ENCODE data around the gene RGSL1. TPM values are rescaled to one million over a fixed set of nuclear protein-coding genes. Genes with fewer than 3 reads are reported as not detected.

RGSL1 gene
- total and polyA plus RNA-seq, 2 donors (not counting 1 experiment from before 2014, with no cell fraction given) = not detected

DNA sequence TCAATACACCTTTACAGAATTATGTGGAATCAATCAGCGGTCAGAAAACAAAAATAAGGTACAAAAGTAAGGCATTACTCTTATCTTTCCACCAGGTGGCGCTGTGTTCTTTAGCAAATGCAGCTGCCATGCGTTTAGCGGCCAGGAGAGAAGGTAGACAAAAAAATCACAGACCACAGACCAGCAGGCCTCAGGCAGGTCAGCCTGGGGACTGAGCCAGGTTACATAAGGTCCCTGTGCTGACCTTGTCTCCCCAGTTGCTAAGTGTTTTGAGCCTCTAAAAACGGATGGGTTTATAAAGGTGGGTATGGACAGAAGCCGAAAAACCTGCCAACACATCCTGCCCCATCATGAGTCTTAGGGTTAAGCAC lies 151.5 kb downstream of the RGSL1 start:
- Histone ChIP-seq H4K20me1 (ENCODE audit: control insufficient read depth, extremely low read depth, insufficient read depth, low read length) (no peaks in the 10 kb centered on the region), H2AFZ (ENCODE audit: low read length) (no peak overlapping the region), H3K9me3 (ENCODE audit: control insufficient read depth, insufficient read depth, low read depth, low read length) (no peaks in the 10 kb centered on the region), H3K27me3 (ENCODE audit: control insufficient read depth, insufficient read depth, low read length) (peaks cover 20% of the 10 kb centered on the region), H3K4me2 (ENCODE audit: extremely low read depth, insufficient read depth, low read length) (no peak overlapping the region), H3K4me1 (ENCODE audit: control insufficient read depth, extremely low read depth, insufficient read depth, low read length) (peaks cover 6% of the 10 kb centered on the region), H3K27ac (ENCODE audit: insufficient read depth, low read length) (no peak overlapping the region), H3K36me3 (ENCODE audit: control insufficient read depth, insufficient read depth, low read length) (no peaks in the 10 kb centered on the region), H3K4me3 (replicated peaks in 1 of 4; ENCODE audit: control extremely low read depth in 1 of 4, insufficient read depth in 1 of 4, low read depth in 3 of 4, low read length in 4 of 4) (no peak overlapping the region), H3K79me2 (ENCODE audit: control insufficient read depth, insufficient read depth, low read length) (no peaks in the 10 kb centered on the region), H3K9ac (ENCODE audit: insufficient read depth, low read length) (no peak overlapping the region)
- TF ChIP-seq, protein P1, sequence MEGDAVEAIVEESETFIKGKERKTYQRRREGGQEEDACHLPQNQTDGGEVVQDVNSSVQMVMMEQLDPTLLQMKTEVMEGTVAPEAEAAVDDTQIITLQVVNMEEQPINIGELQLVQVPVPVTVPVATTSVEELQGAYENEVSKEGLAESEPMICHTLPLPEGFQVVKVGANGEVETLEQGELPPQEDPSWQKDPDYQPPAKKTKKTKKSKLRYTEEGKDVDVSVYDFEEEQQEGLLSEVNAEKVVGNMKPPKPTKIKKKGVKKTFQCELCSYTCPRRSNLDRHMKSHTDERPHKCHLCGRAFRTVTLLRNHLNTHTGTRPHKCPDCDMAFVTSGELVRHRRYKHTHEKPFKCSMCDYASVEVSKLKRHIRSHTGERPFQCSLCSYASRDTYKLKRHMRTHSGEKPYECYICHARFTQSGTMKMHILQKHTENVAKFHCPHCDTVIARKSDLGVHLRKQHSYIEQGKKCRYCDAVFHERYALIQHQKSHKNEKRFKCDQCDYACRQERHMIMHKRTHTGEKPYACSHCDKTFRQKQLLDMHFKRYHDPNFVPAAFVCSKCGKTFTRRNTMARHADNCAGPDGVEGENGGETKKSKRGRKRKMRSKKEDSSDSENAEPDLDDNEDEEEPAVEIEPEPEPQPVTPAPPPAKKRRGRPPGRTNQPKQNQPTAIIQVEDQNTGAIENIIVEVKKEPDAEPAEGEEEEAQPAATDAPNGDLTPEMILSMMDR (conservative IDR thresholded peaks at IDR 0.05 in 1 of 2, IDR thresholded peaks at IDR 0.05 in 1 of 2; ENCODE audit: low read depth in 1 of 2, low read length in 2 of 2) = peak; percentile 60 to 72
- TF ChIP-seq EZH2 (IDR thresholded peaks at IDR 0.05; ENCODE audit: low read length, missing control alignments) = no peak
- peak; percentile 66 to 84 for DNase-seq (ENCODE audit: low read depth in 2 of 2)

DNA sequence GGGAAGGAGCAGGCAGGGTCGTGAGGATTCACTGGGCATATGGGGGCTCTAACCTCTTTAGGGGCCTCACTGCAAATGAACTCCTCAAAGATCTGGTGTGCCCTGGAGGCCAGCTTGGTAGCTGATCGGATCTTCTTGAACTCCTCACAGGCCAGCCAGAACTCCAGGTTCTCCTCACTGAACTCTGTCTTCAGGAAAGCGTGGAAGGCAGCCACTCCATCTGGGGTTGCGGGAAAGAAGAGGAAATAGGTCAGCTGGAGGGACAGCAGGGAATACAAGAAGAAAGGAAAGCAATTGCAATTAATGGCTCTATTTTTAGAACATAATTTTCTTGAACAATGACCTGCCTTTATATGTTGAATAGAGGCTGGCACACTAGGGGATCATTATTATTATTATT lies 152.0 kb downstream of the RGSL1 start:
- Histone ChIP-seq H3K27me3 (ENCODE audit: control insufficient read depth, insufficient read depth, low read length) (peaks cover 17% of the 10 kb centered on the region), H3K9me3 (ENCODE audit: control insufficient read depth, insufficient read depth, low read depth, low read length) (no peaks in the 10 kb centered on the region), H3K36me3 (ENCODE audit: control insufficient read depth, insufficient read depth, low read length) (no peaks in the 10 kb centered on the region), H3K4me1 (ENCODE audit: control insufficient read depth, extremely low read depth, insufficient read depth, low read length) (peaks cover 6% of the 10 kb centered on the region), H3K79me2 (ENCODE audit: control insufficient read depth, insufficient read depth, low read length) (no peaks in the 10 kb centered on the region), H3K27ac (ENCODE audit: insufficient read depth, low read length) (no peak overlapping the region), H2AFZ (ENCODE audit: low read length) (no peak overlapping the region), H3K9ac (ENCODE audit: insufficient read depth, low read length) (no peak overlapping the region), H3K4me2 (ENCODE audit: extremely low read depth, insufficient read depth, low read length) (no peak overlapping the region), H3K4me3 (replicated peaks in 1 of 4; ENCODE audit: control extremely low read depth in 1 of 4, insufficient read depth in 1 of 4, low read depth in 3 of 4, low read length in 4 of 4) (no peak overlapping the region), H4K20me1 (ENCODE audit: control insufficient read depth, extremely low read depth, insufficient read depth, low read length) (no peaks in the 10 kb centered on the region)
- DNase-seq (ENCODE audit: low read depth in 2 of 2) = no peak
- TF ChIP-seq, protein P1 (conservative IDR thresholded peaks at IDR 0.05 in 1 of 2, IDR thresholded peaks at IDR 0.05 in 1 of 2; ENCODE audit: low read depth in 1 of 2, low read length in 2 of 2) = no peak
- TF ChIP-seq EZH2 (IDR thresholded peaks at IDR 0.05; ENCODE audit: low read length, missing control alignments) = no peak

DNA sequence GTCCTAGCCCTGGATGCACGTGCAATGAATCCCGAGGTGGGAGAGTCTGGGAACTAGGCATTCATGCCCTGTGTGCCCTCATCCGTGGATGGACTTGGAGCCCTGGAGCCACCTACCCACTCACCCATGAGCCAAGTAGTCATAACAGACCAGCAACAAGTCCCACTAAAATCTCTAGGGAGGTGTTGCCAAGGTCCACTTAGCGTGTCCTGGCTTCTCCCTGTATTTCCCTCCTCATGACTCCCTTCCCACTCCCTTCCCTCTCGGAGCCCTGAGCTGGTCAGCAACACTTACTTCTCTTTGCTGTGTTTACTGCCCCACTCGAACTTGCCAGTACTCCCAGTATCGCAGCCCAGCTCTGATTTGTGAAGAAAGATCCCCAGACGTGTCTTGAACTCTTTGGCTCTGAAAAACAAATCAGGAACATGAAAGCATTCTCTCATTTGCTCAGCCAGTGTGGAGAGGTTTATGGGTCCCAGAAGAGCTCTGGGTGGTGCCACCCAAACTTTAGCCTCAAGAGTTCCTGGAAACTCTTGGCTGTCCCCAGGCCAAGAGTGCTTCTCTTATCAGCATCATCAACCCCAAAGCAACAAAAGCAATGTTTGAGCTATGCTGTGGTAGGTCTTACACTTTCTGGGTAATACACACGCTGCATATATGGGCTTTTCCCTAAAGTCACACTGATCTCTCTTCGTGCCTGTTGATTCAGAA lies 153.1 kb downstream of the RGSL1 start:
- H3K4me1 ChIP-seq (ENCODE audit: control insufficient read depth, extremely low read depth, insufficient read depth, low read length) = peaks cover 6% of the 10 kb centered on the region
- no peak overlapping the region for H3K9ac ChIP-seq (ENCODE audit: insufficient read depth, low read length)
- no peaks in the 10 kb centered on the region for H3K36me3 ChIP-seq (ENCODE audit: control insufficient read depth, insufficient read depth, low read length)
- H3K4me3 ChIP-seq (replicated peaks in 1 of 4; ENCODE audit: control extremely low read depth in 1 of 4, insufficient read depth in 1 of 4, low read depth in 3 of 4, low read length in 4 of 4) = peak overlapping the region in 1 of 4 experiments; percentile 48
- no peak overlapping the region for H3K4me2 ChIP-seq (ENCODE audit: extremely low read depth, insufficient read depth, low read length)
- H3K9me3 ChIP-seq (ENCODE audit: control insufficient read depth, insufficient read depth, low read depth, low read length) = no peaks in the 10 kb centered on the region
- H3K27me3 ChIP-seq (ENCODE audit: control insufficient read depth, insufficient read depth, low read length) = peaks cover 16% of the 10 kb centered on the region
- no peaks in the 10 kb centered on the region for H4K20me1 ChIP-seq (ENCODE audit: control insufficient read depth, extremely low read depth, insufficient read depth, low read length)
- no peak overlapping the region for H2AFZ ChIP-seq (ENCODE audit: low read length)
- H3K27ac ChIP-seq (ENCODE audit: insufficient read depth, low read length) = no peak overlapping the region
- H3K79me2 ChIP-seq (ENCODE audit: control insufficient read depth, insufficient read depth, low read length) = no peaks in the 10 kb centered on the region
- TF ChIP-seq EZH2 (IDR thresholded peaks at IDR 0.05; ENCODE audit: low read length, missing control alignments) = peak; percentile 10
- TF ChIP-seq, protein P1 (conservative IDR thresholded peaks at IDR 0.05 in 1 of 2, IDR thresholded peaks at IDR 0.05 in 1 of 2; ENCODE audit: low read depth in 1 of 2, low read length in 2 of 2) = no peak
- DNase-seq (ENCODE audit: low read depth in 2 of 2) = no peak

Measured in fibroblast of lung (primary cell).